GM23338 (cell line): ENCODE measurements around the gene MARF1. TPM values are rescaled to one million over a fixed set of nuclear protein-coding genes. Genes with fewer than 3 reads are reported as not detected.

Experiments
- ATAC-seq: fragments of 200-7000 bp; cut with Tn5 transposase; 3 replicates; pipeline ENCODE4 v1.9.1; 2020
- DNase-seq: peaks from one replicate; pipeline ENCODE4 v3.0.0-alpha.2; 2015; ENCODE audit warnings: low spot score
- H2AFZ ChIP-seq: fragments of 200-600 bp; sonication (generic); 2 replicates; pipeline ENCODE4 v1.8.0; 2016; ENCODE audit warnings: antibody characterized with exemption, mild to moderate bottlenecking, moderate library complexity
- H3F3A ChIP-seq: fragments of 200-600 bp; sonication (generic); replicated peaks from 2 replicates; pipeline ENCODE4 v1.8.0; 2017; ENCODE audit warnings: antibody characterized with exemption, mixed run types, low read depth
- H3K27ac ChIP-seq: fragments of 200-600 bp; sonication (generic); 2 replicates; pipeline ENCODE4 v1.6.1; 2016; ENCODE audit warnings: low read depth
- H3K27me3 ChIP-seq: fragments of 200-600 bp; sonication (generic); 2 replicates; pipeline ENCODE4 v1.8.0; 2016; ENCODE audit warnings: mild to moderate bottlenecking, mixed run types, moderate library complexity; ENCODE audit not compliant: insufficient read depth
- H3K36me3 ChIP-seq: fragments of 200-600 bp; sonication (generic); 2 replicates; pipeline ENCODE4 v1.8.0; 2016; ENCODE audit warnings: mild to moderate bottlenecking; ENCODE audit not compliant: insufficient read depth
- H3K4me1 ChIP-seq: fragments of 200-600 bp; sonication (generic); 2 replicates; pipeline ENCODE4 v1.8.0; 2016; ENCODE audit warnings: mild to moderate bottlenecking, moderate library complexity; ENCODE audit not compliant: insufficient read depth
- H3K4me2 ChIP-seq: fragments of 200-600 bp; sonication (generic); 2 replicates; pipeline ENCODE4 v1.7.1; 2017; ENCODE audit warnings: mixed run types
- H3K4me3 ChIP-seq: fragments of 200-600 bp; sonication (generic); 2 replicates; pipeline ENCODE4 v1.6.1; 2016; ENCODE audit warnings: mixed run types
- H3K79me2 ChIP-seq: fragments of 200-600 bp; sonication (generic); replicated peaks from 2 replicates; pipeline ENCODE4 v1.8.0; 2017; ENCODE audit warnings: mild to moderate bottlenecking; ENCODE audit not compliant: insufficient read depth
- H3K9me2 ChIP-seq: fragments of 200-600 bp; sonication (generic); 2 replicates; pipeline ENCODE4 v1.8.0; 2017; ENCODE audit not compliant: insufficient read depth
- H4K20me1 ChIP-seq: fragments of 200-600 bp; sonication (generic); replicated peaks from 2 replicates; pipeline ENCODE4 v1.8.0; 2017; ENCODE audit warnings: mild to moderate bottlenecking; ENCODE audit not compliant: insufficient read depth
- H3K27ac Mint-ChIP-seq: 2 replicates; pipeline ENCODE4 v1.8.0; 2020; ENCODE audit warnings: inconsistent platforms, mild to moderate bottlenecking, moderate library complexity, mixed read lengths
- H3K27me3 Mint-ChIP-seq: 3 replicates; pipeline ENCODE4 v1.8.0; 2022; ENCODE audit warnings: low read depth, mild to moderate bottlenecking, moderate library complexity, mixed read lengths, inconsistent platforms; ENCODE audit not compliant: insufficient read depth, poor library complexity
- H3K36me3 Mint-ChIP-seq: 3 replicates; pipeline ENCODE4 v1.8.0; 2021; ENCODE audit warnings: low read depth, mild to moderate bottlenecking, inconsistent platforms, moderate library complexity, mixed read lengths
- H3K4me1 Mint-ChIP-seq: 3 replicates; pipeline ENCODE4 v1.8.0; 2020; ENCODE audit warnings: mild to moderate bottlenecking, inconsistent platforms, mixed read lengths
- H3K4me3 Mint-ChIP-seq: 3 replicates; pipeline ENCODE4 v1.8.0; 2021; ENCODE audit warnings: moderate library complexity, mild to moderate bottlenecking, inconsistent platforms, mixed read lengths
- H3K9me3 Mint-ChIP-seq: 3 replicates; pipeline ENCODE4 v1.8.0; 2020; ENCODE audit warnings: moderate library complexity, mild to moderate bottlenecking, inconsistent platforms, mixed read lengths
- CREB1 ChIP-seq: fragments of 250-450 bp; sonication (Bioruptor Pico); IDR thresholded peaks from 2 replicates; pipeline ENCODE4 v1.5.0; 2020; ENCODE audit warnings: low read depth, mild to moderate bottlenecking, moderate library complexity
- ETS1 ChIP-seq: IDR thresholded peaks from 2 replicates; pipeline ENCODE4 v1.6.1; 2016; ENCODE audit warnings: antibody characterized with exemption
- EZH2 ChIP-seq: fragments of 200-600 bp; sonication (generic); IDR thresholded peaks from one replicate; pipeline ENCODE4 v1.8.0; 2017; ENCODE audit warnings: antibody characterized with exemption, mild to moderate bottlenecking, low read depth; ENCODE audit not compliant: unreplicated experiment
- EZH2phosphoT487 ChIP-seq: fragments of 200-600 bp; sonication (generic); IDR thresholded peaks from one replicate; pipeline ENCODE4 v1.8.1; 2018; ENCODE audit warnings: antibody characterized with exemption; ENCODE audit not compliant: unreplicated experiment
- JUNB ChIP-seq: IDR thresholded peaks from one replicate; pipeline ENCODE4 v1.6.1; 2016; ENCODE audit warnings: antibody characterized with exemption; ENCODE audit not compliant: unreplicated experiment
- NANOG ChIP-seq: IDR thresholded peaks from 2 replicates; pipeline ENCODE4 v1.6.1; 2016; ENCODE audit warnings: antibody characterized with exemption, borderline replicate concordance
- POLR2AphosphoS5 ChIP-seq: IDR thresholded peaks from 2 replicates; pipeline ENCODE4 v1.6.1; 2016; ENCODE audit warnings: antibody characterized with exemption, low read depth
- STAT1 ChIP-seq: IDR thresholded peaks from one replicate; pipeline ENCODE4 v1.6.1; 2016; ENCODE audit warnings: antibody characterized with exemption; ENCODE audit not compliant: unreplicated experiment
- ZNF114 ChIP-seq: fragments of 250-450 bp; sonication (Bioruptor Pico); IDR thresholded peaks from 2 replicates; pipeline ENCODE4 v1.5.0; 2020; ENCODE audit warnings: mild to moderate bottlenecking, moderate library complexity
- ZNF331 ChIP-seq: fragments of 250-450 bp; sonication (Bioruptor Pico); IDR thresholded peaks from 2 replicates; pipeline ENCODE4 v1.5.0; 2020; ENCODE audit warnings: low read depth, mild to moderate bottlenecking, moderate library complexity
- polyA plus RNA-seq: library from polyadenylated mRNA; unstranded; fragments of >200 nt; fragmentation: Nextera tagmentation; extraction: Ambion mirVana; gene quantifications from 2 replicates; pipeline ENCODE4 v1.2.1, GENCODE V29; 2016
- total RNA-seq: library from RNA; depleted of rRNA; stranded (reverse); fragments of >200 nt; shearing (Covaris generic); gene quantifications from 2 replicates; pipeline ENCODE4 v1.2.3, GENCODE V29; 2014
- TF ChIP-seq, protein P1 (sequence below): fragments of 250-450 bp; sonication (Bioruptor Pico); IDR thresholded peaks from 2 replicates; pipeline ENCODE4 v1.5.0; 2020; ENCODE audit warnings: mild to moderate bottlenecking, moderate library complexity
- TF ChIP-seq, protein P2 (sequence below), 2 experiments: fragments of 200-600 bp in 1 of 2; sonication (generic) in 1 of 2; conservative IDR thresholded peaks; 2 replicates each; pipeline versions ENCODE4 v1.5.1 to v1.6.1; 2016 to 2017; ENCODE audit warnings: antibody characterized with exemption in 2 of 2, low read depth in 2 of 2, mild to moderate bottlenecking in 2 of 2, moderate library complexity in 1 of 2
- TF ChIP-seq, protein P3 (sequence below): IDR thresholded peaks from one replicate; pipeline ENCODE4 v1.6.1; 2018; ENCODE audit warnings: antibody characterized with exemption; ENCODE audit not compliant: unreplicated experiment

Gene MARF1
- total and polyA plus RNA-seq, 2 experiments from 2014 or later = 8.3 to 16.0 TPM

DNA sequence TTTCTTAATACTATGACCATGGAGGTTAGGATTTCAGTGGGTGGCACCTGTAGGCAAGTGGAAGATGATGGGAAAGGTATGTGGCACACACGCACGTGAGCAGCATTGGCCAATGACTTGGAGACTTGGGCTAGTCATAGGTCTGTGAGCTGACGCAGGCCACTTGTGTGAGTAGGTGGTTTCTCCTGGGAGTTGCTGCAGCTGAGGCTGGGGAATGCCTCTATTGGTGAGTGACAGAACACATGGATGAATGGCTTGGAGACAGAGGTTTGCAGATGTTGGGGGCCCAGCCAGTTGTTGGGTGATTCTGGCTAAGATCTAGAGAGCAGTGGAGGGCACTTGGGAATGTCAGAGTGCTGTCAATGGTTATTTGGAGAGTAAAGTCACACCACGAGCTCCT, 64.1 kb downstream of the MARF1 start:
- no peak overlapping the region for H3K4me2 ChIP-seq
- Mint-ChIP-seq H3K36me3 (peaks cover 22% of the 10 kb centered on the region), H3K27me3 (peaks cover 2% of the 10 kb centered on the region), H3K9me3 (no peaks in the 10 kb centered on the region; the same call in 2 of the 3 replicates), H3K27ac (no peak overlapping the region), H3K4me3 (no peak overlapping the region), H3K4me1 (no peaks in the 10 kb centered on the region)
- H3K4me3 ChIP-seq = no peak overlapping the region
- H3K4me1 ChIP-seq = no peaks in the 10 kb centered on the region
- TF ChIP-seq NANOG = no peak
- no peak for TF ChIP-seq ZNF331 (CRISPR knock-in tag)
- no peak for TF ChIP-seq CREB1 (CRISPR knock-in tag)
- TF ChIP-seq EZH2 = no peak
- TF ChIP-seq, protein P1, sequence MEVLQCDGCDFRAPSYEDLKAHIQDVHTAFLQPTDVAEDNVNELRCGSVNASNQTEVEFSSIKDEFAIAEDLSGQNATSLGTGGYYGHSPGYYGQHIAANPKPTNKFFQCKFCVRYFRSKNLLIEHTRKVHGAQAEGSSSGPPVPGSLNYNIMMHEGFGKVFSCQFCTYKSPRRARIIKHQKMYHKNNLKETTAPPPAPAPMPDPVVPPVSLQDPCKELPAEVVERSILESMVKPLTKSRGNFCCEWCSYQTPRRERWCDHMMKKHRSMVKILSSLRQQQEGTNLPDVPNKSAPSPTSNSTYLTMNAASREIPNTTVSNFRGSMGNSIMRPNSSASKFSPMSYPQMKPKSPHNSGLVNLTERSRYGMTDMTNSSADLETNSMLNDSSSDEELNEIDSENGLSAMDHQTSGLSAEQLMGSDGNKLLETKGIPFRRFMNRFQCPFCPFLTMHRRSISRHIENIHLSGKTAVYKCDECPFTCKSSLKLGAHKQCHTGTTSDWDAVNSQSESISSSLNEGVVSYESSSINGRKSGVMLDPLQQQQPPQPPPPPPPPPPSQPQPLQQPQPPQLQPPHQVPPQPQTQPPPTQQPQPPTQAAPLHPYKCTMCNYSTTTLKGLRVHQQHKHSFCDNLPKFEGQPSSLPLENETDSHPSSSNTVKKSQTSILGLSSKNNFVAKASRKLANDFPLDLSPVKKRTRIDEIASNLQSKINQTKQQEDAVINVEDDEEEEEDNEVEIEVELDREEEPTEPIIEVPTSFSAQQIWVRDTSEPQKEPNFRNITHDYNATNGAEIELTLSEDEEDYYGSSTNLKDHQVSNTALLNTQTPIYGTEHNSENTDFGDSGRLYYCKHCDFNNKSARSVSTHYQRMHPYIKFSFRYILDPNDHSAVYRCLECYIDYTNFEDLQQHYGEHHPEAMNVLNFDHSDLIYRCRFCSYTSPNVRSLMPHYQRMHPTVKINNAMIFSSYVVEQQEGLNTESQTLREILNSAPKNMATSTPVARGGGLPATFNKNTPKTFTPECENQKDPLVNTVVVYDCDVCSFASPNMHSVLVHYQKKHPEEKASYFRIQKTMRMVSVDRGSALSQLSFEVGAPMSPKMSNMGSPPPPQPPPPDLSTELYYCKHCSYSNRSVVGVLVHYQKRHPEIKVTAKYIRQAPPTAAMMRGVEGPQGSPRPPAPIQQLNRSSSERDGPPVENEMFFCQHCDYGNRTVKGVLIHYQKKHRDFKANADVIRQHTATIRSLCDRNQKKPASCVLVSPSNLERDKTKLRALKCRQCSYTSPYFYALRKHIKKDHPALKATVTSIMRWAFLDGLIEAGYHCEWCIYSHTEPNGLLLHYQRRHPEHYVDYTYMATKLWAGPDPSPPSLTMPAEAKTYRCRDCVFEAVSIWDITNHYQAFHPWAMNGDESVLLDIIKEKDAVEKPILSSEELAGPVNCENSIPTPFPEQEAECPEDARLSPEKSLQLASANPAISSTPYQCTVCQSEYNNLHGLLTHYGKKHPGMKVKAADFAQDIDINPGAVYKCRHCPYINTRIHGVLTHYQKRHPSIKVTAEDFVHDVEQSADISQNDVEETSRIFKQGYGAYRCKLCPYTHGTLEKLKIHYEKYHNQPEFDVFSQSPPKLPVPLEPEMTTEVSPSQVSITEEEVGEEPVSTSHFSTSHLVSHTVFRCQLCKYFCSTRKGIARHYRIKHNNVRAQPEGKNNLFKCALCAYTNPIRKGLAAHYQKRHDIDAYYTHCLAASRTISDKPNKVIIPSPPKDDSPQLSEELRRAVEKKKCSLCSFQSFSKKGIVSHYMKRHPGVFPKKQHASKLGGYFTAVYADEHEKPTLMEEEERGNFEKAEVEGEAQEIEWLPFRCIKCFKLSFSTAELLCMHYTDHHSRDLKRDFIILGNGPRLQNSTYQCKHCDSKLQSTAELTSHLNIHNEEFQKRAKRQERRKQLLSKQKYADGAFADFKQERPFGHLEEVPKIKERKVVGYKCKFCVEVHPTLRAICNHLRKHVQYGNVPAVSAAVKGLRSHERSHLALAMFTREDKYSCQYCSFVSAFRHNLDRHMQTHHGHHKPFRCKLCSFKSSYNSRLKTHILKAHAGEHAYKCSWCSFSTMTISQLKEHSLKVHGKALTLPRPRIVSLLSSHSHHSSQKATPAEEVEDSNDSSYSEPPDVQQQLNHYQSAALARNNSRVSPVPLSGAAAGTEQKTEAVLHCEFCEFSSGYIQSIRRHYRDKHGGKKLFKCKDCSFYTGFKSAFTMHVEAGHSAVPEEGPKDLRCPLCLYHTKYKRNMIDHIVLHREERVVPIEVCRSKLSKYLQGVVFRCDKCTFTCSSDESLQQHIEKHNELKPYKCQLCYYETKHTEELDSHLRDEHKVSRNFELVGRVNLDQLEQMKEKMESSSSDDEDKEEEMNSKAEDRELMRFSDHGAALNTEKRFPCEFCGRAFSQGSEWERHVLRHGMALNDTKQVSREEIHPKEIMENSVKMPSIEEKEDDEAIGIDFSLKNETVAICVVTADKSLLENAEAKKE = no peak
- no peak for TF ChIP-seq JUNB
- no peak for TF ChIP-seq POLR2AphosphoS5
- TF ChIP-seq, protein P2, sequence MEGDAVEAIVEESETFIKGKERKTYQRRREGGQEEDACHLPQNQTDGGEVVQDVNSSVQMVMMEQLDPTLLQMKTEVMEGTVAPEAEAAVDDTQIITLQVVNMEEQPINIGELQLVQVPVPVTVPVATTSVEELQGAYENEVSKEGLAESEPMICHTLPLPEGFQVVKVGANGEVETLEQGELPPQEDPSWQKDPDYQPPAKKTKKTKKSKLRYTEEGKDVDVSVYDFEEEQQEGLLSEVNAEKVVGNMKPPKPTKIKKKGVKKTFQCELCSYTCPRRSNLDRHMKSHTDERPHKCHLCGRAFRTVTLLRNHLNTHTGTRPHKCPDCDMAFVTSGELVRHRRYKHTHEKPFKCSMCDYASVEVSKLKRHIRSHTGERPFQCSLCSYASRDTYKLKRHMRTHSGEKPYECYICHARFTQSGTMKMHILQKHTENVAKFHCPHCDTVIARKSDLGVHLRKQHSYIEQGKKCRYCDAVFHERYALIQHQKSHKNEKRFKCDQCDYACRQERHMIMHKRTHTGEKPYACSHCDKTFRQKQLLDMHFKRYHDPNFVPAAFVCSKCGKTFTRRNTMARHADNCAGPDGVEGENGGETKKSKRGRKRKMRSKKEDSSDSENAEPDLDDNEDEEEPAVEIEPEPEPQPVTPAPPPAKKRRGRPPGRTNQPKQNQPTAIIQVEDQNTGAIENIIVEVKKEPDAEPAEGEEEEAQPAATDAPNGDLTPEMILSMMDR (conservative IDR thresholded peaks at IDR 0.05; ENCODE audit: low read depth in 2 of 2) = no peak
- TF ChIP-seq ETS1 = no peak
- no peak for TF ChIP-seq ZNF114 (CRISPR knock-in tag)
- TF ChIP-seq, protein P3, sequence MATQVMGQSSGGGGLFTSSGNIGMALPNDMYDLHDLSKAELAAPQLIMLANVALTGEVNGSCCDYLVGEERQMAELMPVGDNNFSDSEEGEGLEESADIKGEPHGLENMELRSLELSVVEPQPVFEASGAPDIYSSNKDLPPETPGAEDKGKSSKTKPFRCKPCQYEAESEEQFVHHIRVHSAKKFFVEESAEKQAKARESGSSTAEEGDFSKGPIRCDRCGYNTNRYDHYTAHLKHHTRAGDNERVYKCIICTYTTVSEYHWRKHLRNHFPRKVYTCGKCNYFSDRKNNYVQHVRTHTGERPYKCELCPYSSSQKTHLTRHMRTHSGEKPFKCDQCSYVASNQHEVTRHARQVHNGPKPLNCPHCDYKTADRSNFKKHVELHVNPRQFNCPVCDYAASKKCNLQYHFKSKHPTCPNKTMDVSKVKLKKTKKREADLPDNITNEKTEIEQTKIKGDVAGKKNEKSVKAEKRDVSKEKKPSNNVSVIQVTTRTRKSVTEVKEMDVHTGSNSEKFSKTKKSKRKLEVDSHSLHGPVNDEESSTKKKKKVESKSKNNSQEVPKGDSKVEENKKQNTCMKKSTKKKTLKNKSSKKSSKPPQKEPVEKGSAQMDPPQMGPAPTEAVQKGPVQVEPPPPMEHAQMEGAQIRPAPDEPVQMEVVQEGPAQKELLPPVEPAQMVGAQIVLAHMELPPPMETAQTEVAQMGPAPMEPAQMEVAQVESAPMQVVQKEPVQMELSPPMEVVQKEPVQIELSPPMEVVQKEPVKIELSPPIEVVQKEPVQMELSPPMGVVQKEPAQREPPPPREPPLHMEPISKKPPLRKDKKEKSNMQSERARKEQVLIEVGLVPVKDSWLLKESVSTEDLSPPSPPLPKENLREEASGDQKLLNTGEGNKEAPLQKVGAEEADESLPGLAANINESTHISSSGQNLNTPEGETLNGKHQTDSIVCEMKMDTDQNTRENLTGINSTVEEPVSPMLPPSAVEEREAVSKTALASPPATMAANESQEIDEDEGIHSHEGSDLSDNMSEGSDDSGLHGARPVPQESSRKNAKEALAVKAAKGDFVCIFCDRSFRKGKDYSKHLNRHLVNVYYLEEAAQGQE = no peak
- TF ChIP-seq STAT1 = no peak
- TF ChIP-seq EZH2phosphoT487 = no peak
- H4K20me1 ChIP-seq = no peaks in the 10 kb centered on the region
- no peak for ATAC-seq
- H3K9me2 ChIP-seq = 0 out of 2 replicates have a peak, but pooled peaks cover 3% of the 10 kb centered on the region
- H3F3A ChIP-seq = no peaks in the 10 kb centered on the region
- no peak overlapping the region for H3K27ac ChIP-seq
- H3K27me3 ChIP-seq = no peaks in the 10 kb centered on the region
- H3K36me3 ChIP-seq = no peaks in the 10 kb centered on the region
- no peaks in the 10 kb centered on the region for H3K79me2 ChIP-seq
- no peak for DNase-seq
- H2AFZ ChIP-seq = no peak overlapping the region
